GM19023 (cell line): ENCODE measurements around the gene GADD45G.

Experiments
- ATAC-seq: cut with Tn5 transposase; IDR thresholded peaks from one replicate; pipeline ENCODE4 v1.9.1; 2021; ENCODE audit warnings: mild to moderate bottlenecking, moderate library complexity; ENCODE audit not compliant: unreplicated experiment

GADD45G gene

DNA sequence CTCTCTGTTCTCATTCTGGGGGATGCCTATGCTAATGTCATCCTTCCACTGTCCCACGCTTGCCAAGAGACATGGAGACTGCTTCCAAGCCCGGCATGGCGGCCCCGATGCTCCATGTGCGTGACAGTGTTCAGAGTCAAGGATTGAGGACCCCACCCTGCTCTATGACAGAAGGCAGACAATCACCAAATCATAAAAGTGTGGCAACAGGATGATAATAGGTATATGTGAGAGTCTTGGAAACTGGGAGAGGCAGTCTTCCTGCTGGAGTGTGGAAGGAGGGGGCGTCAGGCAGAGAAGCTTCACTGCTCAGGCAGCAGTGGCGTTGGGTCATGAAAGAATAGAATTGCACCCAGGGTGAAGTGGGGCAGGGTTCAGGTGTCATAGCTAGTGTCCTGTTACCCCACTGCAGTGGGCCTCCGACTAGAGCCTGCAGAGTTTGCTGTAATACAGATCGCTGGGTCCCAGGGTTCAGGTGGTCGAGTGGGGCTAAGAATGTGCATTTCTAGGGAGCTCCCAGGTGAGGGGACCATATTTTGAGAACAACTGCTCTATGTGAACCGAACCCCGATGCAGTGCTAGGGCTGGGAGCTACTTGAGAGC is 12.5 kb upstream of the GADD45G start:
- no peak for ATAC-seq

DNA sequence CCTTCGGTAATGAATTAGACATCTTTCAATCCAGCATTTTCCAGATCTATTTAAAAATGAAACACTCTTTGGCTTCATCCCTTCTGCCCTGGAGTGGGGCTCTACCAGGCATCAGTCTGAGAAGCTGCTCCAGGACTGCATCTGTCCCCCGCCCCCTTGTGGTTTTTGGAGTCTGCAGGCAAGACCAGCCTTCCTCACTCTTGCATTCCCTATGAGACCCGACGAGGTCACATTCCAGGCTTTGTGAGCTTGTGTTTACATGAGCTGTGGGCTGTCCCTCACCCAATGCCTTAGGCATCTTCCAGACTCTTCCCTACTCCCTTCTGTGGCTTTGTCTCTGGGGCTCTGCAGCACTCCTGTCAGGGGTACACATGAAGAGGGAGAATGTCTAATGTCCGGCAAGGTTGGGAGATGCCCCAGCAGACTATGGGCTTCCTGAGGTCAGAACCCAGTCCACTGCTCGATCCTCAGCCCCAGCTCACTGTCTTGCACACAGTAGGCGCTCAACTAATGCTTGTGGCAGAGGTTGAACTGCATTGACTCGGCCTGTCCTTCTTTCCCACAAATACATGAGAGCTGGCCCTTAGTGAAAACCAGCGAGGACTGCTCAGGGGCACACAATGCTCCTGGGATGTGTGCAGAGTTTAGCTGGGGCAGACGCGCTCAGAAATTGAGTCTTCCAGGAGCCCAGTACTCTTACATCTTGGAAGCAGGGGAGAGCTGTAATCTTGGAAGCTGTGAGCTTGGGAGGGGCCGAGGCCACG is 11.7 kb upstream of the GADD45G start:
- no peak for ATAC-seq

DNA sequence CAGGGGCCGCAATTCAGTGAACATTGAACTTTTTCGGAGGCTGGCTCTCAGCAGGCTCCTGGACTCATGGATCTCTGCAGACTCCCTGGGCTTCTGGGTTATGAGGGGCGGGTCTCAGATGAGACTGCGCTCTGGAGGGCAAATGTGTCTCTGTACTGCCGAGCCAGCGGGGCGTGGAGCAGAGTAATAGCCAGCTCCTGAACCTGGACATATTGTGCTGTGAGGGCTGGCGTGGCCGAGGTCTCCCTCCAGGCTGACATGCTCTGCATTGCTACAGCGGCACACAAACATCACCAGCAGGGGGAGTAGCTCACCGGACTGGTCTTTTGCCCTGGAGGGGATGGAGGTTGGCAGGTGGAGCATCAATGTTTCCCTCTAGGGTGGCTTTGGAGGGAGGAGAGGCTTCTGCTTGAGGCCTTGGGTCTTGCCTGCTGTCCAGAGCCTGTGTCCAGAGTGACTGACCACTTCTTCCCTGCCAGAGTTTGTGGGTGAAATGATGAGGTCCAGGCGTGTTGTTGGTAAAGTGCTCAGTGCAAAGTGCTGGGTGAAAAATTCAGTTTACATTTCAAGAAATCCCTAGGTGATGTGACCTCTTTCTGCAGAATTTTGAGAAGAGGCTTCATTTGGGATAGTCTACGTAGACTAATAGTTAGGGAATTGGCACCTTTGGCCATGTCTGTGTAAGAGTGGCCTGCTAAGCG is 10.9 kb upstream of the GADD45G start:
- no peak for ATAC-seq

DNA sequence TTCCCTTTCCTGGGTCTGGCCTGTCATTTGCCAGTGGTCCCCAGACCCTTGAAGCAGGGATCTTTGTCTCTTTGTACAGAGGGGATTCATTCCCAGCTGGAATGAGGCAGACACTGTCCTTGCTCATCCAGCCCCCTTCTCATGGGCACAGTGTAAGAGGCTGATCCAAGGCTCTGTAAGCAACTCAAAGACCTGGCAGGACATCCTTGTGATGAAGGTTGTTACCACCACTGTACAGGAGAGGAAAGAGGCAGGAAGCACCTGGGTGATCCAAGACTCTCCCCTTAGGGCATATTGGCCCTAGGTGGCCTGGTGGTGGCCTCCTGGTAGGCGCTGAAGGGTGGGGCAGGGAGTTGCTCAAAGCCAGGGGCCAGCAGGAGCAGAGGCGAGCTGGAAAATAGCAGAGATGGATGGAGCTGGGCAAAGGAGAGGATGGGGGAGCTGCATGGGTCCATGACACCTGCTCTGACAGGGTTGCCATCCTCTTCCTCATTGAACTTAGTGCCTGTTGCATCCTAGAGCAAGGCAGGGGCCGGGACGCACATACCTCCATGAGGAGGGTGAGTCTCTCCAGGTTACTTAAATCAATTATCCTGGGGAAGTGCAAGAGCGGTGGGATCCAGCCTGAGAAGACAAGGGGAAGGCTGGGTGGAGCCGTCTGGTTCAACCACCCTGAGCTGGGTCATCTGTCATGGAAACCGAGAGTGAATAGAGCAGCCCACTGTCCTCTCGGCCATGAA is 9.8 kb upstream of the GADD45G start:
- ATAC-seq, result no peak

DNA sequence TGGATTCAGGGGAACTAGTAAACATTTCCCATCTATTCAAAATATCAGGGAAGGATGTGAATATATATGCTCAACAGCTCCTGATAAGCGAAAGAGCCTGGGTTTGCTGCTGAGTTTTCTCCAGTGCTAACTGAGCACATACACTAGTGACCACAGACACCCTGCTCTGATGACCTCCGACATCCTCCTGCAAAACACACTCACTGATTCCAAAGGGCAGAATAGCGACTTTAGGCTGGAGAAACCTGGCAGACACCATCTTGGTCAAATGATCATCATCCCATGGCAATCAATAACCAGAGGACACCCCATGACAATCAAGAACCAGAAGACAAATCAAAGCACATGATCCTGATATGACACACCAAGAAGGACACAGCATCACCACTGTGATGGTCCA is 9.2 kb upstream of the GADD45G start:
- no peak for ATAC-seq

DNA sequence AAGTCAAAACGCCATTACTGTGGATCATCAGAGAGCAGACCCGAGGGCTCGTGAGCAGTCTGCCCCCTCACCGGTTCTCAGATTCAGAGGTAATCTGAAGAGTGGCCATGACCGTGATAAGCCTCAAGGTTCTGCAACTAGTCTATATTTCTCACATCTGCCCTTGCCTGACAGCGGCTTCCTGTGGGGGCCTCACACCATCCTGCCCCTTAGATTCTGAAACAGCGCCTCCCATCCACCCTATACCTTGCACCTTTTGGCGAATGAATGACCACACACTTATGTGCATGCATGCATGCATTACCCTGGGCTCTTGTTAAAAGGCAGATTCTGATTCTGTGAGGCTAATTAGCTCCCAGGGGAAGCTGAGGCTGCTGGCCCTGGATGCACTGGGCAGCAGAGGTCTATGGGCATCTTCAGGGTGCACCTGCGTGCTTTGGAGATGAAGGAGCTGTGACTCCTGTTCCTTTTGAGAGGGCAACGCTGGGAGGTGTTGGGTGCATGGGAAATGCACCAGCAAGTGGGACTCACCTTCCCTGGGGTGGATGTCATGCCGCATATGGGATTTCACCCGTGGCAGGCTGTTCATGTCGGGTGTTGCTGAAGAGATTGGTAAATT is 7.8 kb upstream of the GADD45G start:
- ATAC-seq, result no peak

DNA sequence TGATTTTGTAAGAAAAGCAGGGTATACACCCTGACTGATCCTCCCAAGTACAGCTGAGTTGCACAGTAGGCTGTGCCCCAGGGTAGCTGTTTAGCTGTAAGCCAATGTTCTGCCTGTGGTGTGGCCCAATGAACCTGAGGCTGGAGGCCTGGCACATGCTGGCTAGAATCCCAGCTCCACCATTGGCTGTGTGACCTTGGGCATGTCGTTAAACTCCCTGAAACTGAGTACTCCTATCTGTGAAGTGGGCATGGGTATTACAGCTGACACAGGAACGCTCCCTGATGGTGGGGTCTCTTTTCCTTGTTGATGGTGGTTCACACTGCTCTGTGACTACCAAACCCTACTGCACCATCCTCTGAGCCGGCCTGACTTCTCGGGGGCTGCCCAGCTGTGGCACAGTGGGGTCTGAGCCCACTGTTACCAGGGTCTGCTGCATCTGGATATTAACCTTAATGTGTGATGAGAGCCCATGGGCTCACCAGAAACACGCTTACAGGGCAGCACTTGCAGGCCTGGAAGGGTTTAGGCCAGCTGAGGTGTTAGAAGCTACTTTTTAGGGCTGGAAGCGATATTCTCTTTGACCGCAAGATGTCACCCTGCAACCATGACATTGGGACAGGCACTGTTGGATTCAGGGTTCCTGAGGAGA is 7.0 kb upstream of the GADD45G start:
- ATAC-seq, result no peak

DNA sequence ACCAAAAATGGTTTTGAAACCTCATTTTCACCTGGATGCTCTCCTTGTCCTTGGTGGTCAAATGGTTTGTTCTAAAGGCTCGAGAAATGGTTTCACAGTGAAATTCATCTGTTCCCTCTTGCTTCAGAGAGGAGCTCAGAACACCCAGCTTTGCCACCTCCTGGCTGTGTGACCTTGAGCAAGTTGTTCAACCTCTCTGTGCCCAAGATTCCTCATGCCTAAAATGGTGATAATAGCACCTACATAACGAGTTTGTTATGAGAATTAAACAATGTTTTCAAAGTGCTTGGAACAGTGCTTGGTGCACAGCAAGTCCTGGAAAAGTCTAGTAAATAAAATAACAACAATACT is 6.5 kb upstream of the GADD45G start:
- no peak for ATAC-seq

DNA sequence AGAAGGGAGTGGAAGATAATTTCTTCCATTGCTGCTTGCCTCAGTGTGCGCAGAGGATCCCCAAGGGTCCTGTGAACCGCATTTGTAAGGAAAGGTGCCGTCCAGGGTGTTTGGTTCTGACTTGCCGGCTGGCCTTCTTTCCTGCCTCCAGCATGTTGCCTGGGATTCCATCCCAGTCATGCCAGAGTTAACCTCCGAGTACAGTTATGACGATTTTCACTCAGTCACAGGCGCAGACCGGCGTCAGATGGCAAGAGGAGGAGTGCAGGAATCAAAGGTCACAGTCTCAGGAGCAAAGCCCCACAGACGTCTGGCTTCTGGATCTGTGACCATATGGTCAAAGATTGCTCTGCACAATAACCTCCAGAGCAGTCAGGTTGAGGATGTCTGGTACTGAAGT is 5.9 kb upstream of the GADD45G start:
- no peak for ATAC-seq

DNA sequence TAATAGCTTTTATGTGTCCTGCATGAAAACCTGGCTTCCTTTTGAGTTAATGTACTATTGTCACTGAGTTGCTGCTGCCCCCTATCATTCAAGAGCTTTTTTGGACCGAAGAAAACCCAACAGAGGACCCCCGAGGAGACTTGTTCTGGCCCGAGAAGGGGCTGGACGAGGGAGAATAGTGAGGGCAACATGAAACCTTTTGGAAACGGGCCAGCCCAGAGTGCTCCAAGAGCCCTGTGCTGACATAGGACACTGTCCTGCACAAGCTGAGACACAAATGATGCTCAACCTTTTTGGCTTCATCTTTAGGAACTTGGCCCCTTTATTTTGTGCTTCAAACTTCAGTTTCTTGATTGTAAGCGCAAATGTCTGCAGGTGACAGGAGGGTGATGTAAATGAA is 4.0 kb upstream of the GADD45G start:
- ATAC-seq, result no peak

DNA sequence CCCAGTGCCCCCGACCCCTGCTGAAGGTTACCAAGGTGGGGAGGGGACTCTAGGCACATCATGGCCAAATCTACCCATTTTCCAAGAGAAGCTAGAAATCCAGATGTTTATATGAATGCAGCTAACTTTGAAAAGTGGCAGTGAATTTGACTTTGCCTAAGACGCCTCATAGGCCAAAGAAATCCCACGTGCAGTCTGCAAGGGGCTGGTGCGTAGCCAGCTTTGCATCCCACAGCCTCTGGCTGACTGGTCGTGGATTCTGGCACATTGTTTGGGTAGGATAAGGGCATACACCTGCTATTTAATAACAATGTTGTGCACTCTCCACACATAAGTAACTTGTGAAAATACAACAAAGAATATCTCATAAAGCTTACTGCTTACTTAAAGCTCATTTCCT is 3.5 kb upstream of the GADD45G start:
- no peak for ATAC-seq

DNA sequence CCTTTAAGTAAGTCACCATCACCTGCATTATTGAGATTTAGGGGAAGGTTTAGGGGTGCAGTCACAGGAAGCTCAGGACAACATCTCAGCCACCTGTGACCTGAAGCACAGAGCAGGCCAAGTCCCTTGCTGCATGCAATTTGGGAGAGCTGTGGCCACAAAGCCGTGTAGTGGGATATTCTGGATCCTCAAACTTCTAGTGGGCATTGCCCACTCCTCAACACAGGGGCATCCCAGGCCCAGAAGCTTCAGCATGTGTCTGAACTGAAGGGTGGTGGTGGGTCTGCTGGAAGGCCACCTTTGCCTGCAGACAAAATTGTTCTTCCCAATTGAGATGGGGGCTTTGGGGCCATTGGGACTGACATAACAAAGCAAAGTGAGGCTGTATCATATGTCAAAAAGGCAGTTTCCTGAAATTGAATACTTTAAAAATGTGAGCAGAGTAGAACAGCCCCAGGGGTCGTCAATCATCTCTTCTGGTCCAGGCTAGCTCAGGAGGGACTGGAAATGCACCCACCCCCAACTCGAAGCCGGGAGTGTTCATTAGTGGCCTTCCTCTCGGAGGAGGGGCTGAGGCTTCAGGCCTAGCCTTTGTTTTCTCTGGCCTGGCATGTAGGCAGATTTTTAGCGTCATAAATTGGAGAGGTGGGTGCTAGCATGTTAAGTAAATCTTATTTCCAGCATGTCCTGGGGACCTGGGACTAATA is 2.8 kb upstream of the GADD45G start:
- no peak for ATAC-seq

DNA sequence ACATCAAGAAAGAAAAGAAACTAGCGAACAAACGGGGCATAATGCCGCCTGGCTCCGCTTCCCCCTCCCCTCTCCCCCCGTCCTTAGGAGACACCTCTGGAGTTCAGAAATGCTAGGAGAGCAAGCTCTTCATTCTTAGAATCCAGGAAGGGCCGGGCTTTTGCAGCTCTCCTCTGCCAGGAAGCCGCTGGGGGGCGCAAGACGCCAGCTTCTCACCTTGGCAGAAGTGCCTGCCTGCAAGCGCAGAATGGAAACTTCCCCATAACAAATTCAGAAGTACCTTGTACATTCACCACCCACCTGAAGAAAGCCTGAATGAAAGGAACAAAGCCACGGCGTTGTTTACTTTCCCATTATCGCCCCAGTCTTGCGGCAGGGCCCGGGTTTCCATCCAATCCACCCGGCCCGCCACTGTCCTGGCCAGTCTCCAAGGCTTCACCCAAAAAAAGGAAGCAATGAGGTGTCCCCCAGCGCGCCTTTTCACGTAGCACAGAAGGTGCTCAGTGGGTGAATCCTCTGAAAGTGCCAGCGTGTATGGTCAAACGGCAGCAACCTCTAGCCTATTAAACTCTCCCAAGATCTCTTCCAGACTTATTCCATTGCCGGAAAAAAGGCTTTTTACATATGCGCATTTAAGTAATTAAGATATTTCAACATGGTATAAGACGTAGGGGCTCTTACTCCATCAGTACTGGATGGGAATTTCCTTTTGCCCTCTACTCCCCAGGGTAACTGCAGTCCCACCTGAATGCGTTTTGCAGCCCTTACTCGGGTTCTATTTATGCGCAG is 1.6 kb upstream of the GADD45G start:
- ATAC-seq, result no peak

DNA sequence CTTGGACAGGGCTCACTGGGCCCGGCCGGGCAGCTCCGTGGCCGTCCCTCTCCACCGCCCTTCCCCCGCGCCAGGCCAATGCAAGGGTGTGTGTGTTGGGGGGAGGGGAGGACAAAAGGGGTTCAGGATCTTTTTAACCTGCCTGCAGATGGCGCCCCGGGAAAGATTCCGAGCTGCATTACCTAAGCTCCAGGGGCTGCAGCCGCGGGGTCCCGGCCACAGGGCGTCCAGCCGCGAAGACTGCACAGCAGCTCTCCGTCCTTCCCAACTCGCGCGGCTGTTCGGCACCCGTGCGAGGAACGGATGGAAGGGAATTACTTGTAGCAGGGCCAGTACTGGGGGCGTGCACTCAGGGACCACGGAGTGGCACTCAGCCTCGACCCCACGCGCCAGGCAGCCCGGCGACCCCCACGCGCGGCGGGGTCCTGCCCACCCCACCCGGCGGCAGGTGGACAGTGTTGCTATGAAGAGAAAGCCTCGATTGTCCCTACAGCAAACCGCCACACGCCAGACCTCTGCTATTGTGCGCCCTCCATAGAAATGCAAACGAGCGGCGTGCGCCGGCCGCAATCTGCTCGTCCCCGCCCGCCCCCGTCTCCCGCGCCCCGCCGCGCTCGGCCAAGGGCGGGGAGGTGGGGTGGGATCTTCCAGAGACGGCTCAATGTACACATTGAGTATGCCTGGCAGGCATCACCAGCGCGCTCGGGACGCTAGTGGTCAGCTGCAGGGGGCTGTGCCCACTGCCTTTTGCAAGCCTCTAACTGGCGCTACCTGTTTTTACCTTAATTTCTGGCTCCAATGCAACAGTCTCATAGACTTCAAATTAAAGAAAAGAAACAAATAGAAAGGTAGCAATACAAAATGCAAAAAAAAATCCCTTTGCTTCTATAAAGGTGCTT is 796 bp upstream of the GADD45G start:
- no peak for ATAC-seq

DNA sequence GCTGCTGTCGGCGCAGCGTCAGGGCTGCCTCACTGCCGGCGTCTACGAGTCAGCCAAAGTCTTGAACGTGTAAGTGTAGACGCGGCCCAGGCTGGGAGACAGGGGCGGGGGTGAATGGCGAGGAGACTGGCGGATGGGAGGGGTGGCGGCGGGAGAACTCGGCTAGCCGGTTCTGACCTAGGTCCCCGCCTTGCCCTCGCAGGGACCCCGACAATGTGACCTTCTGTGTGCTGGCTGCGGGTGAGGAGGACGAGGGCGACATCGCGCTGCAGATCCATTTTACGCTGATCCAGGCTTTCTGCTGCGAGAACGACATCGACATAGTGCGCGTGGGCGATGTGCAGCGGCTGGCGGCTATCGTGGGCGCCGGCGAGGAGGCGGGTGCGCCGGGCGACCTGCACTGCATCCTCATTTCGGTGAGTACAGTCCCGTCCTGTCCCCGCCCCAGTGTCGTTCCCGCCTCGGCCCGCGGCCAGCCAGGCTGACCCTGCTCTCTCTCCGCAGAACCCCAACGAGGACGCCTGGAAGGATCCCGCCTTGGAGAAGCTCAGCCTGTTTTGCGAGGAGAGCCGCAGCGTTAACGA is 745 bp downstream of the GADD45G start:
- ATAC-seq, result no peak

DNA sequence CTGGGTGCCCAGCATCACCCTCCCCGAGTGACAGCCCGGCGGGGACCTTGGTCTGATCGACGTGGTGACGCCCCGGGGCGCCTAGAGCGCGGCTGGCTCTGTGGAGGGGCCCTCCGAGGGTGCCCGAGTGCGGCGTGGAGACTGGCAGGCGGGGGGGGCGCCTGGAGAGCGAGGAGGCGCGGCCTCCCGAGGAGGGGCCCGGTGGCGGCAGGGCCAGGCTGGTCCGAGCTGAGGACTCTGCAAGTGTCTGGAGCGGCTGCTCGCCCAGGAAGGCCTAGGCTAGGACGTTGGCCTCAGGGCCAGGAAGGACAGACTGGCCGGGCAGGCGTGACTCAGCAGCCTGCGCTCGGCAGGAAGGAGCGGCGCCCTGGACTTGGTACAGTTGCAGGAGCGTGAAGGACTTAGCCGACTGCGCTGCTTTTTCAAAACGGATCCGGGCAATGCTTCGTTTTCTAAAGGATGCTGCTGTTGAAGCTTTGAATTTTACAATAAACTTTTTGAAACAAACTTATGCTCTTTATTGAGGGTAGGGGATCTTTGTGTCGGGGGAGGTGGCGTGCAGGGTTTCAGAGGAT is 1.3 kb downstream of the GADD45G start:
- no peak for ATAC-seq

DNA sequence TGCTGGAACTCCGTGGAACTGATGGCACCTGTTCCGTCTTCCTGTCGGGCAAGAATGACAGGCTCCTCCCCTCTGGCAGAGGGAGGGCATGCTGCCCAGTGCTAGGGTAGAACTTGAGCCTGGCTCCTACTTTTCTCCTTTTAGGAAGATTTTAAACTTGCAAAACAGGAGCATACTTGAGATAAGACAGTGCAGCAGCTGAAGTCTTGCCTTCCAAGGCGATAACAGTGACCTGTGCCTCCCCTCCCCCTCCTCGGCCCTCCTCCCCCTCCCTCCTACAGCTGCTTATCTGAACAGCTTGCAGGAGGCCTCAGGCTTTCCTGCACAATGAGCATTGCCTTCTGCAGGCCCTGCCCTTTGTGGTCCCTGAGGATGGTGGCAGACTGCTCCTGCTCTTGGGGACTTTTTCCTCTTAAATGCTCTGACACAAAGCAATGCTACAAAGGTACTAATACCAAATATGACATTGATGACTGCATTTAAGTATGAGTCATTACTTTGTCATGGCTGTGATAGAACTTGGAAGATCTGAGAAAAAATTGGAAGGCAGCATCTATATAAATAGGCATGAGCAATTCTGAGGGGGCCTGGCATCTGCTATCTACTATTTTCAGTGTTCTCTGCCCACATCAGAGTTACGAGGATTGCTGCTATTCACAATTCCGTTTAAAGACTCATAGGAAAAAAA is 2.0 kb downstream of the GADD45G start:
- ATAC-seq, result no peak
